ENCODE measurements around the gene PTPRS.
"Not testable (repeated sequence)": the region's sequence is repeated elsewhere in the genome, so short reads cannot be mapped to it uniquely, and the experiment has no call there.

Gene PTPRS

DNA sequence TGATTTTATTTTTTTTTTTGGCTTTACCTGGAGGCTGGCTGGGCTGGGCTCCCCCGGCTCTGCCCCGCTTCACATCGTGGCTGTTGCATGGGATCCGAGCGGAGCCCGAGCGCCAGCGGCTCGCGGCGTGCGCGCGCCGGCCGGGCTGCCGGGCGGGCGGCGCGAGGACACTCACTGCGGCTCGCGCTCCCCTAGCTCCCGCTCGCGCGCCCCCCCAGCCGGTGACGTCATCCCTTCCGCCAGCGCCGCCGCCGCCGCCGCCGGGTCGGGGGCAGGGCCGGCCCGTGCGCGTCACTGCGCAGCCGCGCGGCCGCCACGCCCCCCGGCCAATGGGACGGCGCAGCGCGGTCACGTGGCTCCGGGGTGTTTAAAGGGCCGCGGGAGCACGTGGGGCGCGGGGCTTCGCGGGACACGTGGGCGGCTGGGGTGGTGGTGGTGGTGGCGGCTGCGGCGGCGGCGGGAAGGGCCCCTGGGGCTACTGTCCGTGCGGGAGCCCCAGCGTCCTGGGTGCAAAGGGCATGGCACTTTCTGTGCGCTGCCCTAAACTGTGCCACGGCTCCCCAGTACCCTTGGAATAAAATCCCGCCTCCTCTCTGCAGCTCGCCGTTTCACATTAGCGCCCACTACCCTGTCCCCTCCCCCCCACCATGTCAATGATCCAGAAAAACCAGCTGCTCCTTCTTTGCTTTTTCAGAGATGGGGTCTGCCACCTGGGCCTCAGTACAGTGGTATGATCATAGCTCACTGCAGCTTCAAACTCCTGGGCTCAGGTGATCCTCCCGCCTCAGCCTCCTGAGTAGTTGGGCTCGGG, at the start of gene PTPRS:
Gene PTPRS (minus strand): TSS at position 176 of the 811 bp plus-strand sequence. CDS start 54,672 bp downstream, outside the sequence.
- no peak for DNase-seq (ENCODE audit: low read depth)
- TF ChIP-seq, protein P1, sequence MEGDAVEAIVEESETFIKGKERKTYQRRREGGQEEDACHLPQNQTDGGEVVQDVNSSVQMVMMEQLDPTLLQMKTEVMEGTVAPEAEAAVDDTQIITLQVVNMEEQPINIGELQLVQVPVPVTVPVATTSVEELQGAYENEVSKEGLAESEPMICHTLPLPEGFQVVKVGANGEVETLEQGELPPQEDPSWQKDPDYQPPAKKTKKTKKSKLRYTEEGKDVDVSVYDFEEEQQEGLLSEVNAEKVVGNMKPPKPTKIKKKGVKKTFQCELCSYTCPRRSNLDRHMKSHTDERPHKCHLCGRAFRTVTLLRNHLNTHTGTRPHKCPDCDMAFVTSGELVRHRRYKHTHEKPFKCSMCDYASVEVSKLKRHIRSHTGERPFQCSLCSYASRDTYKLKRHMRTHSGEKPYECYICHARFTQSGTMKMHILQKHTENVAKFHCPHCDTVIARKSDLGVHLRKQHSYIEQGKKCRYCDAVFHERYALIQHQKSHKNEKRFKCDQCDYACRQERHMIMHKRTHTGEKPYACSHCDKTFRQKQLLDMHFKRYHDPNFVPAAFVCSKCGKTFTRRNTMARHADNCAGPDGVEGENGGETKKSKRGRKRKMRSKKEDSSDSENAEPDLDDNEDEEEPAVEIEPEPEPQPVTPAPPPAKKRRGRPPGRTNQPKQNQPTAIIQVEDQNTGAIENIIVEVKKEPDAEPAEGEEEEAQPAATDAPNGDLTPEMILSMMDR (IDR thresholded peaks at IDR 0.05; ENCODE audit: control insufficient read depth, insufficient read depth, low read depth, low read length, missing control alignments) = no peak

DNA sequence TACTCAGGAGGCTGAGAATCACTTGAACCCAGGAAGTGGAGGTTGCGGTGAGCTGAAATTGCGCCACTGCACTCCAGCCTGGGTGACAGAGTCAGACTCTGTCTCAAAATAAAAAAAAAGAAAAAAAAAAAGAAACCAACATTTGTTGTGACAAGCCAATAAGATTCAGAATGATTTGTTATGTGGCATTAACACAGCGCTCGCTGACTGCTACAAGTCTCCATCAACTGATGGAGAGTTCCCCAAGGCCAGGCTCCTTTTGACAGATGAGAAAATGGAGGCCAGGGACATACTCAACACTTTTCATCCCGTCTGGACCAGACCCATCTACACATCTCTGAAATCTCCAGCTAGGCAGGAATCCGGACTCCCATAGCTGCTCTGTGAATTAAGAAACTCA, 48.7 kb upstream of the PTPRS start:
- TF ChIP-seq, protein P1 (IDR thresholded peaks at IDR 0.05; ENCODE audit: control insufficient read depth, insufficient read depth, low read depth, low read length, missing control alignments) = no peak
- no peak for DNase-seq (ENCODE audit: low read depth)
- no peak overlapping the region for H3K4me3 ChIP-seq (ENCODE audit: control insufficient read depth, low read depth, low read length)

More for the DNA sequence above, at the start of gene PTPRS:
- H3K4me3 ChIP-seq (ENCODE audit: control insufficient read depth, low read depth, low read length) = peak within 1 kb of the TSS; percentile 67

DNA sequence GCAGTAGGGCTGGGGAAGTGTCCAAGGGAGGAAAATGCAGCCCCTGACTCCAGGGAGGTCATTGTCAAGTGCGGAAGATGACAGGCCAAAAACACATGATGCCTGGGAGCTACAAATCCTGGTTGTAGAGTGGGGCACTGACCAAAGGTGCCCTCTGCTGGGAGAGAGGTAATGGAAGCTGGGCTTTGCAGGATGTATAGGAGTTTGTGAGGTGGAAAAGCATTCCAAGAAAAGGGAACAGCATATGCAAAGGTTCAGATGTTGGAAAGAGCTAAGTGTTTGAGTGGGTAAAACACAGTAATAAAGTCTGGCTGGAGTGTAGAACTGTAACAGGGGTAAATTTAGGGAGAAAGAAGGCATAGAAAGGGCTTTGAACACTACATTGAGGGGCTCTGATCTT, 46.9 kb upstream of the PTPRS start:
- H3K4me3 ChIP-seq (ENCODE audit: control insufficient read depth, low read depth, low read length) = no peak overlapping the region
- TF ChIP-seq, protein P1 (IDR thresholded peaks at IDR 0.05; ENCODE audit: control insufficient read depth, insufficient read depth, low read depth, low read length, missing control alignments) = no peak
- DNase-seq (ENCODE audit: low read depth) = no peak

DNA sequence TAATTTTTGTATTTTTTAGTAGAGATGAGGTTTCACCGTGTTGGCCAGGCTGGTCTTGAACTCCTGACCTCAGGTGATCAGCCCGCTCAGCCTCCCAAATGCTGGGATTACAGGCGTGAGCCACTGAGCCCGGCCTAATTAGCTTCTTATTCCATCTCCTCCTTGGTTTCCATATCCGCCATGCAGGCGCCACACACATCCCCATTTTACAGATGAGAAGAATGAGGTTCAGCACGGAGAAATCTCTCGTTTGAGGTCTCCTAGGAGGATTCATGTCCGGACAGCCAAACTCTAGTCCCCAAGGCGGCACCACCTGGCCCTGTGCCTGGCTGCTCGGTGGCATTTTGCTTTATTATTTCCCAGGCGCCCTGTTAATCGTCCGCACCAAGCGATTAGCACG, 46.2 kb upstream of the PTPRS start:
- TF ChIP-seq, protein P1 (IDR thresholded peaks at IDR 0.05; ENCODE audit: control insufficient read depth, insufficient read depth, low read depth, low read length, missing control alignments) = no peak
- no peak for DNase-seq (ENCODE audit: low read depth)
- no peak overlapping the region for H3K4me3 ChIP-seq (ENCODE audit: control insufficient read depth, low read depth, low read length)

DNA sequence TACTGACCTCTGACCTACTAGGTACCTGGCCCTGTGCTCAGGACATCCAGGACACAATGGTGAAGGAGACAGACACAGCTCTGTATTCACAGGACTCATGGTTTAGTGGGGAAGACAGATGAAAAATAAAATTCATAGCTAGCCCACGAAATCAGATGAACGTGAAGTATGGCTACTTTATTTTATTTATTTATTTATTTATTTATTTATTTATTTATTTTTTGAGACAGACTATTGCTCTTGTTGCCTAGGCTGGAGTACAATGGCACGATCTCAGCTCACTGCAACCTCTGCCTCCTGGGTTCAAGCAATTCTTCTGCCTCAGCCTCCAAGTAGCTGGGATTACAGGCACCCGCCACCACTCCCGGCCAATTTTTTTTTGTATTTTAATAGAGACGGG, 40.6 kb upstream of the PTPRS start:
- not testable (repeated sequence) for DNase-seq (ENCODE audit: low read depth); H3K4me3 ChIP-seq (ENCODE audit: control insufficient read depth, low read depth, low read length)

DNA sequence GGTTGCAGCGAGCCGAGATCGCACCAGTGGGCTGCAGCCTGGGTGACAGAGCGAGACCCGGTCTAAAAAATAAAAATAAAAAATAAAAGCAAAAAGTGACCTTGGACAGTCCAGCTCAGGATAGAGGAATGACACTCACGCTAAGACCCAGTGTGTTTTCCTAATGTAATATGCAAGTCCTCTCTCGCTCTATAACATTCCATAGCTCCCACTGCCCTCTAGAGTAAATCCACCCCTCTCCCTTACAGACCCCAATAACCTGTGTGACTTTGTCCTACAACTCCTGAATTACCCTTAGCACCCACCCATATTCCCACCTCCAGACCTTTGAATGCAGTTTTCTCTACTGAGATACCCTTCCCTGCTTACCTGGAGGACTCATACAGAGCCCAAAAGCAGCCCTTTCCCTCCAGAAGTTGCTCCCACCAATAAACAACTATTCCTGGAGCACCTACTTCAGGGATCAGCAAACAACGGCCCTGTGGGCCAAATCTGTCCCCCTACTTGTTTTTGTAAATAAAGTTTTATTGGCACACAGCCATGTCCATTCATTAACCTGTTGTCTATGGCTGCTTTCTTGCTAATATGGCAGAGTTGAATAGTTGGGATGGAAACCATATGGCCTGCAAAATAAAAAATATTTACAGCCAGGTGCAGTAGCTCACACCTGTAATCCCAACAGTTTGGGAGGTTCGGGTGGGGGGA, 39.8 kb upstream of the PTPRS start:
- TF ChIP-seq, protein P1 (IDR thresholded peaks at IDR 0.05; ENCODE audit: control insufficient read depth, insufficient read depth, low read depth, low read length, missing control alignments) = no peak
- H3K4me3 ChIP-seq (ENCODE audit: control insufficient read depth, low read depth, low read length) = no peak overlapping the region
- no peak for DNase-seq (ENCODE audit: low read depth)

DNA sequence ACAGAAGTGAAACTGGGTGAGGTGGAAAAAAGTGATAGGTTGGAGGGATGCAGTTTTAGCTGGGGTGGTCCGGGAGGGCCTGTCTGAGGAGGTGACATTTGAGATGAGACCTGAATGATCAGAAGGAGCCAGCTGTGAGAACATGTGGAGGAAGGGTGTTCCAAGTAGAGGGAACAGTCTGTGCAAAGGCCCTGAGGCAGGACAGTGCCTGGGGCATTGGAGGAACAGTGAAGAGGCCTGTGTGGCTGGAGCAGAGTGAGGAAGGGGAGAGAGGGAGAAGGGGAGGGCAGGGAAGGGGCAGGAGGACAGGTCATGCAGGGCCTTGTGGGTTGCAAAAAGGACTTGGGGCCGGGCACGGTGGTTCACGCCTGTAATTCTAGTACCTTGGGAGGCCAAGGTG, 36.3 kb upstream of the PTPRS start:
- TF ChIP-seq, protein P1 (IDR thresholded peaks at IDR 0.05; ENCODE audit: control insufficient read depth, insufficient read depth, low read depth, low read length, missing control alignments) = no peak
- DNase-seq (ENCODE audit: low read depth) = no peak
- no peak overlapping the region for H3K4me3 ChIP-seq (ENCODE audit: control insufficient read depth, low read depth, low read length)

Measured in AG09309 (cell line).